ENCODE measurements around the gene AGTPBP1.
A peak's percentile ranks its signal among the peaks of the same experiment; 100 is the strongest.
"Not testable (repeated sequence)": the region's sequence is repeated elsewhere in the genome, so short reads cannot be mapped to it uniquely, and the experiment has no call there.

The AGTPBP1 gene

GRCh38 chr9:85741875-85742596 is at the start of gene AGTPBP1:
Gene AGTPBP1, minus strand, starts transcription at chr9:85741954. Its CDS starts 29,421 bp downstream, at chr9:85712533.
- DNase-seq = peak; percentile 91

- not testable (repeated sequence) for DNase-seq
Measured at GRCh38 chr9:85786116-85786515, 44.4 kb upstream of the AGTPBP1 start.

- not testable (repeated sequence) for DNase-seq
Measured at GRCh38 chr9:85773844-85774243, 32.1 kb upstream of the AGTPBP1 start.

- DNase-seq = not testable (repeated sequence)
Measured at GRCh38 chr9:85761802-85762201, 20.0 kb upstream of the AGTPBP1 start.

GRCh38 chr9:85757716-85758115 is 16.0 kb upstream of the AGTPBP1 start:
- not testable (repeated sequence) for DNase-seq

- DNase-seq = not testable (repeated sequence)
Measured at GRCh38 chr9:85756216-85756615, 14.5 kb upstream of the AGTPBP1 start.

GRCh38 chr9:85746309-85746708 is 4.6 kb upstream of the AGTPBP1 start:
- DNase-seq = no peak

GRCh38 chr9:85745203-85745602 is 3.4 kb upstream of the AGTPBP1 start:
- no peak for DNase-seq

GRCh38 chr9:85744480-85744879 is 2.7 kb upstream of the AGTPBP1 start:
- DNase-seq = no peak

GRCh38 chr9:85743275-85744128 is 1.7 kb upstream of the AGTPBP1 start:
- DNase-seq = peak; percentile 93

- peak; percentile 72 for DNase-seq
Measured at GRCh38 chr9:85742597-85742936, 813 bp upstream of the AGTPBP1 start.

- DNase-seq = no peak
Measured at GRCh38 chr9:85741095-85741874, 469 bp downstream of the AGTPBP1 start.

GRCh38 chr9:85740787-85741094 is 1.0 kb downstream of the AGTPBP1 start:
- DNase-seq = peak; percentile 11

- no peak for DNase-seq
Measured at GRCh38 chr9:85738509-85738908, 3.2 kb downstream of the AGTPBP1 start.

- no peak for DNase-seq
Measured at GRCh38 chr9:85737671-85738070, 4.1 kb downstream of the AGTPBP1 start.

- no peak for DNase-seq
Measured at GRCh38 chr9:85730916-85731630, 10.7 kb downstream of the AGTPBP1 start.

- DNase-seq = no peak
Measured at GRCh38 chr9:85729882-85730281, 11.9 kb downstream of the AGTPBP1 start.

- no peak for DNase-seq
Measured at GRCh38 chr9:85727500-85727899, 14.3 kb downstream of the AGTPBP1 start.

- no peak for DNase-seq
Measured at GRCh38 chr9:85726737-85727136, 15.0 kb downstream of the AGTPBP1 start.

- no peak for DNase-seq
Measured at GRCh38 chr9:85723215-85723614, 18.5 kb downstream of the AGTPBP1 start.

GRCh38 chr9:85719411-85719810 is 22.3 kb downstream of the AGTPBP1 start:
- not testable (repeated sequence) for DNase-seq

GRCh38 chr9:85717818-85718217 is 23.9 kb downstream of the AGTPBP1 start:
- not testable (repeated sequence) for DNase-seq

- no peak for DNase-seq
Measured at GRCh38 chr9:85717220-85717619, 24.5 kb downstream of the AGTPBP1 start.
